Stimulated activated CD8-positive, alpha-beta memory T cell treated with anti-CD3 and anti-CD28 coated beads, Interleukin-2, amount 100 ng/mL, for 48 hours (primary cell): ENCODE data around the gene PDXDC1.
"Not testable (repeated sequence)": the region's sequence is repeated elsewhere in the genome, so short reads cannot be mapped to it uniquely, and the experiment has no call there.

Experiments
- DNase-seq, 2 donors: peaks; one replicate each; pipeline ENCODE4 v3.0.0-alpha.2; 2020; ENCODE audit warnings: low read depth in 2 of 2

Gene PDXDC1

DNA sequence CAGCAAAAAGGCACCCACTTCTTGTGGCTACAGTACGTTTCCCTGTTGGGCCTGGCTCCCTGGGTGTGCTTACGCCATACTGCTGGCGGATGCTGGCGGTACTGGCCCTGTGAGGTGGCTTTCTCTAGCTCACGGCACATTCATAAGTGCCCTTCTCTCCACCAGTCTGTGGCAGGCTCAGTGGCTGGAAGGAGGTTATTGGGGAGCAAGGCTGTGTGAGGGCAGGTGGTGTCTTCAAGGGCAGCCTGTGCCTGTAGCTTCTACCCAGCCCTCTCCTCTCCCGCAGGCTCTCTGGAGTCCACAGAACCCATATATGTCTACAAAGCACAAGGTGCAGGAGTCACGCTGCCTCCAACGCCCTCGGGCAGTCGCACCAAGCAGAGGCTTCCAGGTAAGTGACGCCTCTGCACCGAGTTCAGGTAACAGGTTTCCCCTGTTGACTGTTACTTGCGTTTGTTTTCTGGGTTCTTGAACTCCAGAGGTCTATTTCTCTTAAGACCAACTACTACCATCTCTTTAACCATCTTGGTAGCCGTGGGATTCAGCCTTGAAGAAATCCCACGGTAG, 60.4 kb downstream of the PDXDC1 start:
- DNase-seq, result no peak

DNA sequence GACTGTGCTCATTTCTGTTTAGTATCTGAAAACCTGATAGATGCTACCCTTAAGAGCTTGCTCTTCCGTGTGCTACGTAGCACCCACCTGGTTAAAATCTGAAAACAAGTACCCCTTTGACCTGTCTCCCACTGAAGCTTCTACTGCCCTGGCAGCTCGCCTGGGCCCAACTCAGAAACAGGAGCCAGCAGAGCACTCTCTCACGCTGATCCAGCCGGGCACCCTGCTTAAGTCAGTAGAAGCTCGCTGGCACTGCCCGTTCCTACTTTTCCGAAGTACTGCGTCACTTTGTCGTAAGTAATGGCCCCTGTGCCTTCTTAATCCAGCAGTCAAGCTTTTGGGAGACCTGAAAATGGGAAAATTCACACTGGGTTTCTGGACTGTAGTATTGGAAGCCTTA, 62.2 kb downstream of the PDXDC1 start:
- DNase-seq, result no peak

DNA sequence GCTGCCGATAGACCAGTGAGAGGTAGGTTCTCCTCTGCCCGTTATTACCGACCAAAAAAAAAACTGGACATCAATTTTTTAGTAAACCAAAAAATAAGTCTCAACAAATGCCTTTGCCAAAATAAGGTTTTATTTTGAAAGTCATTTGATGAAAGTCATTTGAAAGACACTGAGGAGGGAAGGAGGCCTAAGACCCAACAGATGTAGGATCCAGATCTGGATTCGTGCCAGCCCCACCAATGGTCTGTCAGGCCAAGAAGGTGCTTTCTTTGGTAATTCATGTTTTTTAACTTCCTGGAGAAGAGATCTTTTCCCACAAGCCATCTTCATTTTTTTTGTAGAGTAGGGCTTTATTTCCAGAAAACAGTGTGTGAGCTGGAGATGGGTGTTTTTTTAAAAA, 62.9 kb downstream of the PDXDC1 start:
- DNase-seq, result no peak

DNA sequence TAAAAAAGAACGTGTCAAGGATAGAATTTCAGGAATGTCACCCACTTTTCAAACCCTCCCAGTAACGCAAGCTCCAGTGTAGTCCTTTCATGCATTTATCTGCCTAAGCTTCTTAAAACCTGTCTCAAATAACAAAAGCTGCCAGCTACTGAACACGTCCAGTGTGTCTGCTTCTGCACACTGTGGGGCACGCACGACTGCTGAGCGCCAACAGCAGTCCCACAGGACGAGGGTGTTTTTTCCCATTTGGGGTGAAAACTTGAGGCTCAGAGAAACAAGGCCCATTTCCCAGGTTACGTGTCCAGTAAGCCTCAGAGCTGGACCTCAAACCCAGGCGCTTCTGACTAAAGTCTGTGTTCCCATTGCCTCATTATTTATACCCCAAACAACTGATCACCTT, 63.9 kb downstream of the PDXDC1 start:
- no peak for DNase-seq

DNA sequence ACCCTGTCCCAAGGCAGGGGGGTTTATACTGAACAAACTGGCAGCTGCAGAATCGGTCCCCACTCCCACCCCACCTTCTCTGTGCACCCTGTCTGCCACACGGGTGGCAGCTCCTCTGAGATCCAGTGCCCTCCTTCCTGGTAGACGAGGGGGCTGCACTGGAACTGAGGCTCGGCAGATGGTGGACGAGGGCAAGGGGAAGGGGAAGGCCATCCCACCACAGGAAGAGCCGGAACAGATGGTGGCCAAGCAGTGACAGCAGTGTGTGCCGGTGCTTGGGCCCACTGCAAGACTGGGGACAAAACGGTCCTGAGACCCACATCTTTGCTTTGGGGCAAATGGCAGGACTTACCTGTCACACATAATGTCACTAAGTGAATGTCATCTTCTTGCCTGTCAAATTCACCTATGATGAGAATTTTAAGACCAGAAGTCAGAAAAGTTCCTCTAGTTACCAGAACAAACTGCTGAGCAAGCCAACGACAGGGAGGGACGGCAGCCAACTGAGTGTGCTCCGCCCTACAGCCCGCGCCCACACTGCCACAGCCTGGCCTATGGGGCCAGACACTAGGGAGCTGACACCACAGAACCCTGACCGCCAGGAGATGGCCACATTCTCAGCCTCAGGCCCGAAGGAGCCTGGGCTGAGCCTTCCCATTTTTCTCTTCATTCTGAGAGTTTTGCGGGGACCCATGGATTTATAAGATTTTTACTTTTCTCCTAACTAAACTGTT, 66.6 kb downstream of the PDXDC1 start:
- no peak for DNase-seq

DNA sequence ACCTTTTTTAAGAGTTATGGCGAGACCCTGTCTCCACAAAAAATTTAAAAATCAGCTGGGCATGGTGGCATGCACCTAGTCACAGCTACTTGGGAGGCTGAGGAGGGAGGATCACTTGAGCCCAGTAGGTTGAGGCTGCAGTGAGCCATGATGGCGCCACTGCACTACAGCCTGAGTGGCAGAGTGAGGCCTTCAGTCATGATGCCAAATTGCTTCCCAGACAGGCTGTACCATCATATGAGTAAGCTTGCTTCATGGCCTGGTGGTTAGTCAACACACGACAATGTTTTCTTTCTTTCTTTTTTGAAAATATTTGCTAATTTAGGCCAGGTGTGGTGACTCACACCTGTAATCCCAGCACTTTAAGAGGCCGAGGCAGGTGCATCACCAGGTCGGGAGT, 68.5 kb downstream of the PDXDC1 start:
- DNase-seq, result no peak

DNA sequence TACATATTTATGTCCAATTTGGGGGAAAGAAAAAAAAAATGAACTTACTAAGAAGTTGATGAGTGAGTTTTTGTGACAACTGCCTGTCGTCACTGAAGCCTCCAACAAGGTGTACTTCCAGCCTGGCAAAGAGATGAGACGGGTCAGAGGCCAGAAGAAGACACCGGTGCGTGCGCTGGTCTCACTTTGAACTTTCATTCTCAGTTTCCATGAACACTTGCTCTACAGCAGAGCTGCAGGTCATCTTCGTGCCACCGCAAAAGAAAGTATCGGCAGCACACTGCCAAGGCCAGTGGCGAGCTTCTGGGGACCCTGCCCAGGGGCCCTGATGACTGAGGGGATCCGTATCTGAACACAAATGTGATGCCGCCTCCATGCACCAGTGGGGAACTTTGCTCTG, 69.5 kb downstream of the PDXDC1 start:
- DNase-seq, result no peak

DNA sequence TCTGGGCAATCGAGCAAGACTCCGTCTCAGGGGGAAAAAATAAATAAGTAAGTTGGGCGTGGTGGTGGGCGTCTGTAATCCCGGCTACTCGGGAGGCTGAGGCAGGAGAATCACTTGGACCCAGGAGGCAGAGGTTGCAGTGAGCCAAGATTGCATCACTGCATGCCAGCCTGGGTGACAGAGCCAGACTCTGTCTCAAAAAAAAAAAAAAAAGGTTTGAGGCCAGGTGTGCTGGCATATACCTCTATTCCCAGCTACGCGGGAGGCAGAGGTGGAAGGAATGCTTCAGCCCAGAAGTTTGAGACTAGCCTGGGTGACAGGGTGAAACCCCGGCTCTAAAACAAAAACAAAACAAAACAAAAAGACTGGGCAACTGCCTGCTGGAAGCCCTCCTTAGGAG, 70.4 kb downstream of the PDXDC1 start:
- DNase-seq, result not testable (repeated sequence)

DNA sequence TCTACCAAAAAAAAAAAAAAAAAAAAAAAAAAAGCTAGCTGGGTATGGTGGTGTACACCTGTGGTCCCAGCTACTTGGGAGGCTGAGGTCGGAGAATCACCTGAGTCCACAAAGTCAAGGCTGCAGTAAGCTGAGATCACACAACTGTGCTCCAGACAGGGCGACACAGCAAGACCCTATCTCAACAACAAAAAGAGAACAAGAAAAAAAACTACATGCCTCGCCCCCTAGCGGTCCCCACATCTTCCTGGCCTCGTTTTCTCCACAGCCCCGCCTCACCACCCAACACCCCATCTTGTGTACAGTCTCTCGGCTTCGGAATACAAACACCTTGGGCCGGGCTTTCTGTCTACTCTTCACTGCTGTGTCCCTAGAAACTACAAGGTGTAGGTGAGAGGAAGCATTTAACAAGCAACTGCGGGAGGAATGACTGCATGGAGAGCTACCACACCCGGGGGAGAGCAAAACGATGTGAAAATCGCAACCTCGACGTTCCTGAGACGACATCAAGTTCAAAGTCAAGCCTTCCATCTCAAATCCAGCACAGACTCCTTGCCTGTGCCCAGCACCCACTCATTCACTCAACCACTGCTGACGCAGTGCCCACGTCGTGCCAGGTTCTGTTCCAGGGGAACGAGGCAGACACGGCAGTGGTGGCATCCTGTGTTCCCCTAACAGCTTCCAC, 72.0 kb downstream of the PDXDC1 start:
- no peak for DNase-seq

DNA sequence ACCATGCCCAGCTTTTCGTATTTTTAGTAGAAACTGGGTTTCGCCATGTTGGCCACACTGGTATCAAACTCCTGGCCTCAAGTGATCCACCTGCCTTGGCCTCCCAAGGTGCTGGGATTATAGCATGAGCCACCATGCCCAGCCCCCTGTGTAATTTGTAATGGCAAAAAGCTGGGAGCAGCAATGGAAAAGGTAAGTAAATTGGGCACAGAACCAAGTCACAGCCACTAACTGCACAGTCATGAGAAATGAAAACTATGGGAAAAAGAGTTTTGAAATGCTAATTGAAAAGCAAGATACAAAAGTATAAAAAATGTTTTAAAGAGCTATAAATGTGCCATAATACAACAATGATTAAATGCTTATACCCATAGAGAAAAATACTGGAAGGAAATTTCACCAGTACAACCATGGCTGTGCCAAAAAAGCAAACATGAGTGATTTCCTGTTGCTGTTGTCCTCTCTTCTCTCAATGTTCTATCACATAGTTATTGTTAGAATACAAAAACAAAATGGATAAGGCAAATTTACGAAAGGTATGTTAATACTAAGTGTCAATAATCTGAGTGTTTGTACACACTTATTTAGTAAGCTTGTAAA, 74.9 kb downstream of the PDXDC1 start:
- DNase-seq, result no peak

DNA sequence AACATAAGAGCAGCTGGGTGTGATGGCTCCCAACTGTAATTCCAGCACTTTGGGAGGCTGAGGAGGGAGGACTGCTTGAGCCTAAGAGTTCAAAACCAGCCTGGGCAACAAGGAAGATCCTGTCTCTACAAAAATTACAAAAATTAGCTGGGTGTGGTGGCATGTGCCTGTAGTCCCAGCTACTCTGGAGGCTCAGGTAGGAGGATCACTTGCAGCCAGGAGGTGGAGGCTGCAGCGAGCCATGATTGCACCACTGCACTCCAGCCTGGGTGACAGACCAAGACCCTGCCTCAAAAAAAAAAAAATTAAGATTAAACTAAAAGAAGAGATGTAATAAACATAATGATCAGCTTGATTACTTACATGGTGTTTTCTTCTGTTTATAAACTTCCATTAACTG, 75.6 kb downstream of the PDXDC1 start:
- not testable (repeated sequence) for DNase-seq

DNA sequence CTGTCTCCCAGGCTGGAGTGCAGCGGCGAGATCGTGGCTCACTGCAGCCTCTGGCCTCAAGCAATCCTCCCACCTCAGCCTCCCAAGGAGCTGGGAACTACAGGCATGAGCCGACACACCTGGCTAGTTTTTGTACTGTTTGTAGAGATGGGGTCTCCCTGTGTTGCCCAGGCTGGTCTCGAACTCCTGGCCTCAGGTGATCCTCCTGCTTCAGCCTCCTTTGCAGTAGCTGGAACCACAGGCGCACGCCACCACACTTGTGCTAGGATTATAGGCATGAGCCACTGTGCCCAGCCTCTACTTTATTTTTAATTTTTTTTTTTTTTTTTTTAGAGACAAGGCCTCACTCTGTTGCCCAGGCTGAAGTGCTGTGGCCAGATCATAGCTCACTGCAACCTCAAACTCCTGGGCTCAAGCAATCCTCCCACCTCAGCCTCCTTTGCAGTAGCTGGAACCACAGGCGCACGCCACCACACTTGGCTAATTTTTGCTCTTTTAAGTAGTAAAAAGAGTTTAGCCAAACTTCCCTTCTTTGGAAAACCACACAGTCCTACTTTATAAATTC, 76.6 kb downstream of the PDXDC1 start:
- DNase-seq, result no peak

DNA sequence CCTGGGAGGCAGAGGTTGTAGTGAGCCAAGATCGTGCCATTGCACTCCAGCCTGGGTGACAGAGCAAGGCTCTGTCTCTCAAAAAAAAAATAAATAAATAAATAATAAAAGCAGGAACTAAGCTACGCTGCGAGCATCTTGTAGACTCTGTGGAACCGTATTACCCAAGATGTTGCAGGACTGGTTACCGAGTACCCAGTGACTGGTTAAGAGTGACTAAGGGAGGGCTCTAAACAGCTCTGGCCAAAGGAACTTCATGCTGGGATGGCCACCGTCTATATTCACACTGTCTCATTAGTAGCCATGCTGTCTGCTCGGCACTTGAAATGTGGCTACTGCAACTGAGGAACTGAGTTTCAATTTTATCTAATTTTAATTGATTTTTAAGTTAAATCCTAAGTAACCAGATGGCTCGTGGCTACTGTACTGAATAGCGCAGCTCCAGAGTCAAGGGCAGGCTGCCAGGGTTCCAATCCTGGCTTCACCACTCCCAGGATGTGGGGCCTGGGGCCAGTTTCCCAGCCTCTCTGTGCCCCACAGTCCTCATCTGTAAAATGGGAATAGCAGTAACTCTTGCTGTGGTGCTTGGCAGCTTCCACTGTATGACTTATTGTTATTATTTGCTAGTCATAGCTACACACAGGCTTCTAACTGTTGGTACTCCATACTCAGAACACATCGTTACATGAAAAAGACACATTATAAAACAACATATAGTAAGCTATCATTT, 78.1 kb downstream of the PDXDC1 start:
- no peak for DNase-seq

DNA sequence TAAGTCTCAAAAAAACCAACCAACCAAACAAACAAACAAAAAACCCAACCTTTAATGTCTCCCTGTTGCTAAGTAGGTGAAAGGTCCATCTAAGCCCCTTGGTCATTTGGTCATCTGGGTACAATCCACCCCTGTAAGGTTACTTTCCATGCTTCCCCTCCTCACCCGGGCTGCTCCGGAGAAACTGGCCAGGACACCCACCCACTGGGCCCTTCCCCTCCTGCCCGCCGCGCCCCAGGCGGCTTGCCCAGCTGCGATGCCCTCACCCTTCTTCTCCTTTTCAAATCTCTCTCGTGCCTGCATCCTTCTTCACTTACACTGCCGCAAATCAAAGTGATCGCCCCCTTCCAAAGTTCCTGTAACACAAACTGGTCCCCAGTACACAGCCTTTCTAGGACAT, 79.1 kb downstream of the PDXDC1 start:
- no peak for DNase-seq

DNA sequence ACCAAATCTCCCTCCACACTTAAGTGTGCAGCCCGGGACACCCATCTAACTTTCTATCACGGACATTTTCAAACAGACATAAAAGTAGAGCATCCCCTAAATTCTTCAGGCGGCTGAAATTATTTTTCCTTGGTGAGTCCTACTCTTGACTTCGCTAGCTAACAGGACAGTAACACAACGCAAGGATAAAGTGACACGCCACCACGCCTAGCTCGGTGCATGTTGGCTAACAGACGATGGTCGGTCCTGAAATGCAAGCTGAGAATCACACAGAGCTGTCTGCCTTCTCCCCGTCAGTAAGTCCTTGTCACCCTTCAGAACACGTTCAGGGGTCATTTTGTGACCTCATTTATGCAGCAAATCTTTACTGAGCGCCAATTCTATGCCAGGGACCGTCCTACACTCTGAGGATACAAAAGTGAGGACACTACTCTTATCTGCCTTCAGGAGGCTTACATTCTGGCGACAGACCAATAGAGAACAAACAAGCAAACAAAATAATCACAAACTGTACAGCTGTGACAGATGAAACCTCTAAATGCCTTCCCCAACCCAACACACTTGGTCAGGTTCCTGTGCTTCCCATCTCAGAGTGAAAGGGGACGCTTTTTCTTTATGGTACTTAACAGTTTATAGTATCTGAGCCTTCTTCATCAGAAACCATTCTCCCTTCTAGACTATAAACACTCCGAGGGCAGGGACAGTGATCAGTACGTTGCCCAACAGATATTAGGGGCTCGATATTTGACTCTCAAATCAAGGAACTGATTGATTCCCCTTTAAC, 79.7 kb downstream of the PDXDC1 start:
- no peak for DNase-seq

DNA sequence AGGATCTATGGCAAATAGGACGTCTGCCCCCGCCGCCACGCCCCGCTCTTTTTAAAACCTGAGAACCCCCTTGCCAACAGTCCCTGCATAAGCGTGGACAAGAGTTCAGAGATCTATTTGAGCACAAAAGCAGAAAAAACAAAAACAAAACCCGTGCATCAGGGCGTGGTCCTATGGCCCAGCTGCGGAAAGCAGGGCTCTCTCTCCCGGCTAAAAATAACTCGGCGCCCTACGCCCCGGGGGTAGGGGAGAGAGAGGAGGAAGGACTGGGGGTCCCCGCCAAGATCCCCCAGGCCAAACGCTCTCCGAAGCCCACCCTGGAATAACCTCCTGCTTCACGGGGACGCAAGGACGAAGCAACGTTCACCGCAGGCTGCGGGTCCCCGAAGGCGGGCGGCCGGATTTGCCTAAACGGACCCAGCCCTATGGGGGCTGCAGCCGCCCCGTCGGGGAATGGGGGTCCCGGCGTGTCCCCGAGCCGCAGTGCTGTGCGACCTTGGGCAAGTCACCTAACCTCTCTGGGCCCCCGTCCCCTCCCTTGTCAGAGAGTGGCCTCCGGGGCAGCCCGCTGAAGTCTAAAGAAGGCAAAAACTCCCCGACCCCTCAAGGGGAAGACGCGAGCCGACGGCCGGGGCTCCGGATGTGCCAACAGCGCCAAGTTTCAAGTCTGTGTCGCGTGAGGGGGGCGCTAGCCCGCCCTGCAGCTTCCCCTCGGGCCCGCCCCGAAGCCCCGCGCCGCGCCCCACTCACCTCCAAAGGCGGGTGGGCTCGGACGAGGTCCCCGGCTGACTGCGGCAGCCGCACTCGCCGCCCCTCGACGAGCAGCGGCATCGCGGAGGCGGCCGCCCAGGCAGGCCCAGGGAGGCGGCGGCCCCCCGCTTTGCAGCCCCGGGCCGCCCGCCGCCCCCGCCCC, 80.6 kb downstream of the PDXDC1 start:
- DNase-seq, result peak in 1 of 2 donors; percentile 46

DNA sequence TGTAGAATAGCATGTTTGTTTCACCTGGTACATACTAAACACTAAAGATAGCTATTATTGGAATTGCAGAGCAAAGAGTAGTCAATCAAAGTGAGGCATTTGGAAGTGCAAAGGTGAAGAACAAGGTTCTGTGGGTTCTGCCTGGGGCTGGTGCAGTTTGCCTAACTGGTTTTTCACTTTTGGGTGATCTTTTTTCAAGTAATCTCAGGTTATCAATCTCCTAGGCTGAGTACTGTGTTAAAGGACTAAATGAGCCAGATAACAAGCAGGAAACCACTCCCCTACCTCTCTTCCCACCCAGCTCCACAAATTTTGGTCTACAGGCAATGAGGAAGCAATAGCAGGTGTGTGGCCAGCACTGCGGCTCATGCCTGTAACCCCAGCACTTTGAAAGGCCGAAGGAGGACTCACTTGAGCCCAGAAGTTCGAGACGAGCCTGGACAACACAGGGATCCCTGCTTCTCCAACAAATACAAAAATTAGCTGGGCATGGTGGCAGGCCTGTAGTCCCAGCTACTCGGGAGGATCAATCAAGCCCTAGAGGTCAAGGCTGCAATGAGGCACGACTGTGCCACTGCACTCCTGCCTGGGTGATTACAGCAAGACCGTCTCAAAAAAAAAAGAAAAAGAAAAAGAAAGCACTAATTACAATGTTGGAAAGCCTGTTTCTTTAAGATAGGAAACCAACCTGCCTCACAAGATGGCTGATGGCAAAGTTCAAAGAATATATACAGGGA, 83.0 kb downstream of the PDXDC1 start:
- DNase-seq, result no peak

DNA sequence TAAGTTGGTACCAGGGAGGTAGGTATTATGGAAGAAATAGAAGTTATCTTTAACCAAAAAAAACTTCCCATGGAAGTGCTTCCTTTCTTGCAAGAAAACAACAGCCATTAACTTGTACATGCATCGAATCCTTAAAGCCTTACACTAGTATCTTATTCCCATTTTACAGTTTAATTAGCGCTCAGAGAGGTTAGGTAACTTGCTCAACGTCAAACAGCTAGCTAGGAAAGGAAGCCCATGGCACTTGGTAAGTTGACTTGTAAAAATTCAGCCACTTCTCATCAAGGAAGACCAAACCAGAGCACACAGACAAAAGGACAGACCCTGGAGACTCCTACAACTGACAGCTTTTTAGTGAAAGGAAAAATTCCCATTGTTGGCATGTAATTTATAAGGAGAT, 84.5 kb downstream of the PDXDC1 start:
- DNase-seq, result no peak

DNA sequence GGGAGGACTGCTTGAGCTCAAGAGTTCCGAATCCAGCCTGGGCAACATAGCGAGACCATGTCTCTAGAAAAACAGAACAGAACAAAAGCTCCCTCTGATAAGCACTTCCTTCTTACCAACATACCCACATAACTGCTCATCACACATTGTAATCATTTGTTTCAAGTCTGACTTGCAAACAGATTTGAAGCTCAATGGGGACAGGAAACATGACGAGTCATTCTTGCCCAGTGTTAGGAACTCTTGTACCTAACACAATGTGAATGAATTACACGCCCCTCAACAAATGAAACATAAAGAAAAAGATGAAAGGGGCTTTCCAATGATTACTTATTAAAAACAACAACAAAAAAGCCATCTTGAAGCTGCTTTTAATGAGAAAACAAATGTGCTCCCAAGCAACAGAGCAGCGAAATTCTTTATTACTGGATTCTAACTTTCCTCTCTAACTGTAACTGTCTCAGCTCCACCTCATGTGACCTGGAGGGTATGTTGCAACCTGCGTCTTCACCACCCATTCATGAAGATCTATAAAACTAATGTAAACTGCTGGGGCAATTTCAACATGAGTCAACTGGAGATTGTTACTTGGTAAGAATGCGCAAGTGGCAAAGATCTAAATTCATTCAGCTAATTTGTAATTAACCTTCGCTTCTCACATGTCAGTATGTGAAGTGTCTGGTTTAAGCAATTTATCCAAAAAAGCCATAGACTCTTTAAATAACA, 87.4 kb downstream of the PDXDC1 start:
- DNase-seq, result not testable (repeated sequence)
